C4-2B (cell line): ENCODE results near the gene BABAM2.

Experiments used
- H3K27ac ChIP-seq: fragments of 450-650 bp; 2 replicates; pipeline ENCODE4 v1.5.1; 2017
- ZFX ChIP-seq: fragments of 450-650 bp; IDR thresholded peaks from 2 replicates; pipeline ENCODE4 v1.6.1; 2017
- TF ChIP-seq, protein P1 (sequence below): fragments of 450-650 bp; conservative IDR thresholded peaks from 2 replicates; pipeline ENCODE4 v1.5.1; 2017; ENCODE audit warnings: mild to moderate bottlenecking

The BABAM2 gene

DNA sequence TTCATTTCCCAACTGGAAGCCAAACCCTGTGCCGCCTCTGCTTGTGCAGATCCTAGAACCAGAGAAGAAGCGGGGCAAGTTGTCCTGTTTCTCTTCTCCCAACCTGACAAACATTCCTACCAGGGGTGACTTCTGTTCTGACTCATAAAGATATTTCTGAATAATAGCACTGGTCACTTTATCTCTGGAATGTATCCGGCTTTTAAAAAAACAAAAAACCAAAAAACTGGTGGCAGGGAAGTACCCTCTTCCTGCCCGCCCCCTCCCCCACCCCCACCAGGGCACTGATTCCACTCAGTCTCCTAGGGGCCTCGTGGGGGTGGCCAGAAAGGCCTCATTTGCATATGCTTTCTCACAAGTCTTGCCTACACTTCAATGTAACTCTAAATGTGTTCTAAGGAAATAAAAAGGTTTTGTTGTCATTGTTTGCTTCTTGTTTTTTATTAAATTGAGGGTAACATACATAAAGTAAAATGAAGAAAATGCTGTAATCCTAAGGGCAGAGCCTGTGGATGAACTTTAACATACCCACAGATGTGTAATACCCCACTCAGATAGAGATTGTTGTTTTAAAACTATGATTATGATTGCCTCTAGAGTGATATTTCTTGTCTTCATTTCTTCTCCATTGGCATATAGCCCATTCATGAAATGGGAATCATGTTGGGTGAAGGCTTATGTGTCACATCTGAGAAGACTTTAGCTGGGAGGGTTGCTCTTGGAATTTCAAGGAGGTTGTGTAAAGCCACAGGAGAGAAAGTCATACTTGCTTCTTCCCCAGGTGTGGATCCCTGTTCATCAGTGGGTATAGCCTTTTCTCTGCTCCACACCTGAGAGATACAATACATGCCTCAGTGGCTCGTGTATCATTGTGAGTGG, 496.8 kb downstream of the BABAM2 start:
- TF ChIP-seq ZFX: no peak
- TF ChIP-seq, protein P1, sequence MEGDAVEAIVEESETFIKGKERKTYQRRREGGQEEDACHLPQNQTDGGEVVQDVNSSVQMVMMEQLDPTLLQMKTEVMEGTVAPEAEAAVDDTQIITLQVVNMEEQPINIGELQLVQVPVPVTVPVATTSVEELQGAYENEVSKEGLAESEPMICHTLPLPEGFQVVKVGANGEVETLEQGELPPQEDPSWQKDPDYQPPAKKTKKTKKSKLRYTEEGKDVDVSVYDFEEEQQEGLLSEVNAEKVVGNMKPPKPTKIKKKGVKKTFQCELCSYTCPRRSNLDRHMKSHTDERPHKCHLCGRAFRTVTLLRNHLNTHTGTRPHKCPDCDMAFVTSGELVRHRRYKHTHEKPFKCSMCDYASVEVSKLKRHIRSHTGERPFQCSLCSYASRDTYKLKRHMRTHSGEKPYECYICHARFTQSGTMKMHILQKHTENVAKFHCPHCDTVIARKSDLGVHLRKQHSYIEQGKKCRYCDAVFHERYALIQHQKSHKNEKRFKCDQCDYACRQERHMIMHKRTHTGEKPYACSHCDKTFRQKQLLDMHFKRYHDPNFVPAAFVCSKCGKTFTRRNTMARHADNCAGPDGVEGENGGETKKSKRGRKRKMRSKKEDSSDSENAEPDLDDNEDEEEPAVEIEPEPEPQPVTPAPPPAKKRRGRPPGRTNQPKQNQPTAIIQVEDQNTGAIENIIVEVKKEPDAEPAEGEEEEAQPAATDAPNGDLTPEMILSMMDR: no peak

More for the DNA sequence above, 496.8 kb downstream of the BABAM2 start:
- H3K27ac ChIP-seq: no peak overlapping the region
